ENCODE data around the gene VWA5B1.

The VWA5B1 gene

GRCh38 chr1:20398744-20399143 lies 108.1 kb downstream of the VWA5B1 start:
- DNase-seq, result no peak

- no peak for DNase-seq
Observed at GRCh38 chr1:20399196-20399595, 108.5 kb downstream of the VWA5B1 start.

- DNase-seq, result no peak
Observed at GRCh38 chr1:20399606-20400180, 109.0 kb downstream of the VWA5B1 start.

- no peak for DNase-seq
Observed at GRCh38 chr1:20400341-20401177, 109.9 kb downstream of the VWA5B1 start.

GRCh38 chr1:20401405-20402010 lies 110.8 kb downstream of the VWA5B1 start:
- DNase-seq, result no peak

GRCh38 chr1:20402585-20403422 lies 112.1 kb downstream of the VWA5B1 start:
- no peak for DNase-seq

GRCh38 chr1:20403423-20404145 lies 112.9 kb downstream of the VWA5B1 start:
- no peak for DNase-seq

GRCh38 chr1:20404466-20404865 lies 113.8 kb downstream of the VWA5B1 start:
- DNase-seq, result no peak
